K562 (cell line): ENCODE results near the gene TRNT1. TPM values are rescaled to one million over a fixed set of nuclear protein-coding genes. Genes with fewer than 3 reads are reported as not detected.

ENCODE experiments used
- CCNT2 ChIP-seq: IDR thresholded peaks from 2 replicates; pipeline ENCODE4 v1.6.1; 2011; ENCODE audit warnings: borderline replicate concordance, low read depth, mild to moderate bottlenecking, moderate library complexity, mixed read lengths, low read length; ENCODE audit not compliant: insufficient read length; ENCODE audit errors: extremely low read depth
- JUND ChIP-seq, 2 experiments: IDR thresholded peaks; 2 replicates in 1 of 2; 3 replicates in 1 of 2; pipeline ENCODE4 v1.6.1; 2011; ENCODE audit warnings: borderline replicate concordance in 2 of 2, low read depth in 2 of 2, low read length in 2 of 2, improper control_type of control experiment in 1 of 2, missing biosample characterization in 1 of 2, missing genetic modification characterization in 1 of 2, missing genetic modification reagents in 1 of 2
- KDM1A ChIP-seq, 2 experiments: fragments of 450-650 bp; IDR thresholded peaks; 2 replicates each; pipeline ENCODE4 v1.6.1; 2016; ENCODE audit warnings: mild to moderate bottlenecking in 2 of 2
- PCBP1 ChIP-seq: fragments of 200-400 bp; formaldehyde crosslinking; IDR thresholded peaks from 2 replicates; pipeline ENCODE4 v1.6.1; 2018; ENCODE audit warnings: mild to moderate bottlenecking, low read depth, low read length; ENCODE audit not compliant: poor library complexity, severe bottlenecking
- PREB ChIP-seq: sonication (generic); formaldehyde crosslinking; IDR thresholded peaks from 2 replicates; pipeline ENCODE4 v1.8.1; 2023; ENCODE audit warnings: mild to moderate bottlenecking, missing genetic modification reagents
- RNF2 ChIP-seq: sonication (generic); IDR thresholded peaks from 2 replicates; pipeline ENCODE4 v1.6.1; 2016
- TAF9B ChIP-seq: fragments of 450-650 bp; IDR thresholded peaks from 2 replicates; pipeline ENCODE4 v1.6.1; 2018; ENCODE audit warnings: mild to moderate bottlenecking; ENCODE audit not compliant: partially characterized antibody
- YY1 ChIP-seq, 3 experiments: IDR thresholded peaks; 2 replicates each; pipeline ENCODE4 v1.6.1; 2011; ENCODE audit warnings: low read length in 2 of 3, mild to moderate bottlenecking in 2 of 3, moderate library complexity in 2 of 3, borderline replicate concordance in 1 of 3, control low read depth in 1 of 3, low read depth in 1 of 3; ENCODE audit not compliant: insufficient read depth in 3 of 3, insufficient replicate concordance in 2 of 3, control insufficient read depth in 1 of 3, insufficient read length in 1 of 3; ENCODE audit errors: extremely low read depth in 1 of 3
- ZNF274 ChIP-seq: IDR thresholded peaks from 2 replicates; pipeline ENCODE4 v1.6.1; 2011; ENCODE audit warnings: low read depth, mild to moderate bottlenecking, low read length, moderate library complexity, borderline replicate concordance
- ZNF583 ChIP-seq: fragments of 250-450 bp; sonication (Bioruptor Pico); IDR thresholded peaks from 2 replicates; pipeline ENCODE4 v1.4.0; 2020
- ZNF668 ChIP-seq: fragments of 250-450 bp; sonication (Bioruptor Pico); IDR thresholded peaks from 2 replicates; pipeline ENCODE4 v1.8.0; 2022; ENCODE audit warnings: mild to moderate bottlenecking, inconsistent platforms
- ZNF79 ChIP-seq: fragments of 250-450 bp; sonication (Bioruptor Pico); IDR thresholded peaks from 2 replicates; pipeline ENCODE4 v1.4.0; 2020; ENCODE audit warnings: low read depth, mild to moderate bottlenecking, moderate library complexity
- ZSCAN32 ChIP-seq: fragments of 450-650 bp; formaldehyde crosslinking; IDR thresholded peaks from 2 replicates; pipeline ENCODE4 v1.4.0; 2020; ENCODE audit warnings: mild to moderate bottlenecking, moderate library complexity
- polyA plus RNA-seq, 8 experiments: library from polyadenylated mRNA; depleted of rRNA in 4 of 8; stranded (reverse) in 5 of 8; unstranded in 3 of 8; fragments of >200 nt; fragmentation: Nextera tagmentation in 2 of 8; fragmentation: Illumina TruSeq in 1 of 8; extraction: Ambion mirVana in 2 of 8; extraction: Trizol in 1 of 8; gene quantifications; 2 replicates each; pipeline versions ENCODE4 v1.2.1 to v1.2.3, GENCODE V29; 2011 to 2014; ENCODE audit warnings: inconsistent platforms in 1 of 8, missing spikeins in 1 of 8
- total RNA-seq, 7 experiments: library from RNA; depleted of rRNA in 6 of 7; stranded (reverse); fragments of >200 nt in 6 of 7; fragmentation: Illumina TruSeq in 2 of 7; extraction: Trizol in 2 of 7; gene quantifications; 2 replicates each; pipeline versions ENCODE4 v1.2.1 to v1.2.3, GENCODE V29; 2011 to 2021; ENCODE audit warnings: low replicate concordance in 1 of 7
- TF ChIP-seq, protein P1 (sequence below), 2 experiments: fragments of 450-650 bp; formaldehyde crosslinking in 1 of 2; IDR thresholded peaks; 2 replicates each; pipeline versions ENCODE4 v1.4.0 to v1.6.1; 2014 to 2020; ENCODE audit warnings: mild to moderate bottlenecking in 2 of 2, borderline replicate concordance in 1 of 2, low read depth in 1 of 2

The TRNT1 gene
- total and polyA plus RNA-seq, 9 of the 15 experiments (the other 6 are each of a cell fraction or from before 2014, with no cell fraction given) = 38.1 to 58.2 (median 47.4) TPM

DNA sequence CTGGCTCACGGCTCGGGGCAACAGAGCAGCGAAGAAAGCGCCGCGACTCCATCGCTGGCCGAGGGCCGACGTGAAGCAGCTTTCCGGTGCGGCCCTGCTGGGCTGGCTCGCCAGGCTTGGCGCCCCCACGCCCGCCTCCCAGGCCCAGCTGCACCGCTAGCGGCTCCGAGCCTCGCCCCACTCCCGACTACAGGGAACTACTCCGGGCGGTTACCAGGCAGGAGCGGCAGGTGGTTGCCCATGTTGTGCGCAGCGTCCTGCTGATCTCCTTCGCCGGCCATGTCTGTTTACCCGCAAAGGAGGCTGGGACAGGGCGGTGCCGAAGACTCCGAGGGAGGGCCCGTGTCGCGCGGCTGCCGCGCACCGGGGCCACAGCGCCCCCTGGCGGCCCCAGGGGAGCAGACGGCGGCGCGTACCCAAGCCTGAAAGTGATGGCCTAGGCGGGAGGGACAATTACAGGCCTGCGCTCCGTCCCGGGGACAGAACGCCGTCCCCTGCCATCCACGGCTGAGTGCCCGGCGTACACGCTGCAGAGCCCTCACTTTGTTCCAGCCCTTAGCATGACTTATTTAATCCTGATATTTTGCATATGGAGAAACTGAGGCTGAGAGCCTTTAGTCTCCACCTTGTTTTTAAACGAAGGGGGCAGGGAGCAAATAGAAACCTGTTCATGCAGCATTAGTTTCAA lies 52.8 kb downstream of the TRNT1 start, which contains the start of gene CRBN (continued):
- no peak for TF ChIP-seq PREB
- TF ChIP-seq ZNF79 (CRISPR knock-in tag) = no peak
- no peak for TF ChIP-seq ZNF668 (CRISPR knock-in tag)
- peak; percentile 10; the same call in 1 of the 2 replicates for TF ChIP-seq ZNF583
- TF ChIP-seq, protein P1, sequence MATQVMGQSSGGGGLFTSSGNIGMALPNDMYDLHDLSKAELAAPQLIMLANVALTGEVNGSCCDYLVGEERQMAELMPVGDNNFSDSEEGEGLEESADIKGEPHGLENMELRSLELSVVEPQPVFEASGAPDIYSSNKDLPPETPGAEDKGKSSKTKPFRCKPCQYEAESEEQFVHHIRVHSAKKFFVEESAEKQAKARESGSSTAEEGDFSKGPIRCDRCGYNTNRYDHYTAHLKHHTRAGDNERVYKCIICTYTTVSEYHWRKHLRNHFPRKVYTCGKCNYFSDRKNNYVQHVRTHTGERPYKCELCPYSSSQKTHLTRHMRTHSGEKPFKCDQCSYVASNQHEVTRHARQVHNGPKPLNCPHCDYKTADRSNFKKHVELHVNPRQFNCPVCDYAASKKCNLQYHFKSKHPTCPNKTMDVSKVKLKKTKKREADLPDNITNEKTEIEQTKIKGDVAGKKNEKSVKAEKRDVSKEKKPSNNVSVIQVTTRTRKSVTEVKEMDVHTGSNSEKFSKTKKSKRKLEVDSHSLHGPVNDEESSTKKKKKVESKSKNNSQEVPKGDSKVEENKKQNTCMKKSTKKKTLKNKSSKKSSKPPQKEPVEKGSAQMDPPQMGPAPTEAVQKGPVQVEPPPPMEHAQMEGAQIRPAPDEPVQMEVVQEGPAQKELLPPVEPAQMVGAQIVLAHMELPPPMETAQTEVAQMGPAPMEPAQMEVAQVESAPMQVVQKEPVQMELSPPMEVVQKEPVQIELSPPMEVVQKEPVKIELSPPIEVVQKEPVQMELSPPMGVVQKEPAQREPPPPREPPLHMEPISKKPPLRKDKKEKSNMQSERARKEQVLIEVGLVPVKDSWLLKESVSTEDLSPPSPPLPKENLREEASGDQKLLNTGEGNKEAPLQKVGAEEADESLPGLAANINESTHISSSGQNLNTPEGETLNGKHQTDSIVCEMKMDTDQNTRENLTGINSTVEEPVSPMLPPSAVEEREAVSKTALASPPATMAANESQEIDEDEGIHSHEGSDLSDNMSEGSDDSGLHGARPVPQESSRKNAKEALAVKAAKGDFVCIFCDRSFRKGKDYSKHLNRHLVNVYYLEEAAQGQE (IDR thresholded peaks at IDR 0.05; ENCODE audit: borderline replicate concordance) = peak; percentile 38; the same call in 1 of the 2 replicates
- TF ChIP-seq, protein P1 (CRISPR knock-in tag; IDR thresholded peaks at IDR 0.05; ENCODE audit: low read depth) = no peak; the same call in 1 of the 2 replicates
- no peak for TF ChIP-seq ZNF274
- TF ChIP-seq PCBP1 = peak; percentile 79
- 0 out of 2 replicates have a peak, but pooled peaks have one; percentile 65 for TF ChIP-seq RNF2
- peak; percentile 75 for TF ChIP-seq JUND (IDR thresholded peaks at IDR 0.05; ENCODE audit: borderline replicate concordance, low read depth, low read length)
- no peak; the same call in 2 of the 3 replicates for TF ChIP-seq JUND (tag; IDR thresholded peaks at IDR 0.05; ENCODE audit: borderline replicate concordance, low read depth, low read length)
- no peak for TF ChIP-seq KDM1A (IDR thresholded peaks at IDR 0.05)
- TF ChIP-seq TAF9B = peak; percentile 86
- peak; percentile 92 for TF ChIP-seq CCNT2
- TF ChIP-seq YY1 (IDR thresholded peaks at IDR 0.05; ENCODE audit: borderline replicate concordance in 1 of 3, control insufficient read depth in 1 of 3, extremely low read depth in 1 of 3, insufficient read depth in 3 of 3, insufficient read length in 1 of 3, insufficient replicate concordance in 2 of 3, low read depth in 1 of 3, low read length in 2 of 3) = peak; percentile 75 to 97 (median 93)
- 0 out of 2 replicates have a peak, but pooled peaks have one; percentile 17 for TF ChIP-seq ZSCAN32 (CRISPR knock-in tag)
